DLD1 (cell line): ENCODE results near the gene KRTAP5-2.

Source experiments
- in situ Hi-C: cut with HindIII; loops from 2 replicates; pipeline ENCODE4 v1.10.0; 2017; ENCODE audit warnings: low sequenced_read_pairs

Gene KRTAP5-2

GRCh38 chr11:1557904-1558774, 40.0 kb downstream of the KRTAP5-2 start:
- in situ Hi-C loops = no loop called here

GRCh38 chr11:1557051-1557884, 40.8 kb downstream of the KRTAP5-2 start:
- in situ Hi-C loops = no loop called here

- in situ Hi-C loops = no loop called here
These were observed 41.7 kb downstream of the KRTAP5-2 start for GRCh38 chr11:1556278-1556902.

- in situ Hi-C loops = no loop called here
These were observed 42.4 kb downstream of the KRTAP5-2 start for GRCh38 chr11:1555713-1556153.

GRCh38 chr11:1554981-1555712, 42.9 kb downstream of the KRTAP5-2 start:
- in situ Hi-C loops = no loop called here

- in situ Hi-C loops = no loop called here
These were observed 44.1 kb downstream of the KRTAP5-2 start for GRCh38 chr11:1553808-1554594.

GRCh38 chr11:1549338-1550330, 48.5 kb downstream of the KRTAP5-2 start:
- in situ Hi-C loops = no loop called here

- in situ Hi-C loops = no loop called here
These were observed 49.6 kb downstream of the KRTAP5-2 start for GRCh38 chr11:1548221-1549070.

- in situ Hi-C loops = no loop called here
These were observed 50.5 kb downstream of the KRTAP5-2 start for GRCh38 chr11:1547467-1548098.
